ENCODE data around the gene ARFGEF3.

Gene ARFGEF3

GRCh38 chr6:138289739-138290138 is 128.0 kb downstream of the ARFGEF3 start:
- DNase-seq (ENCODE audit: insufficient read length, low spot score) (no peak), FAIRE-seq (no peak)
- no peak for TF ChIP-seq CTCF (IDR thresholded peaks at IDR 0.05; ENCODE audit: insufficient read depth, missing control alignments)

- no peak for TF ChIP-seq CTCF (IDR thresholded peaks at IDR 0.05; ENCODE audit: insufficient read depth, missing control alignments)
- DNase-seq (ENCODE audit: insufficient read length, low spot score) (no peak), FAIRE-seq (no peak)
Observed at GRCh38 chr6:138290423-138290962, 128.8 kb downstream of the ARFGEF3 start.

- TF ChIP-seq CTCF (IDR thresholded peaks at IDR 0.05; ENCODE audit: insufficient read depth, missing control alignments): no peak
- no peak for FAIRE-seq
- DNase-seq (ENCODE audit: insufficient read length, low spot score): no peak
Observed at GRCh38 chr6:138291036-138291848, 129.5 kb downstream of the ARFGEF3 start.

- no peak for DNase-seq (ENCODE audit: insufficient read length, low spot score)
- FAIRE-seq: no peak
- TF ChIP-seq CTCF (IDR thresholded peaks at IDR 0.05; ENCODE audit: insufficient read depth, missing control alignments): no peak
Observed at GRCh38 chr6:138291849-138292181, 130.1 kb downstream of the ARFGEF3 start.

- TF ChIP-seq CTCF (IDR thresholded peaks at IDR 0.05; ENCODE audit: insufficient read depth, missing control alignments): no peak
- FAIRE-seq (no peak), DNase-seq (ENCODE audit: insufficient read length, low spot score) (no peak)
Observed at GRCh38 chr6:138292482-138292881, 130.7 kb downstream of the ARFGEF3 start.

- no peak for DNase-seq (ENCODE audit: insufficient read length, low spot score)
- TF ChIP-seq CTCF (IDR thresholded peaks at IDR 0.05; ENCODE audit: insufficient read depth, missing control alignments): no peak
- no peak for FAIRE-seq
Observed at GRCh38 chr6:138293428-138294395, 132.0 kb downstream of the ARFGEF3 start.

Data from D721Med (cell line).